ENCODE results near the gene ATP1A4. TPM values are rescaled to one million over a fixed set of nuclear protein-coding genes. Genes with fewer than 3 reads are reported as not detected.

Gene ATP1A4
- total and polyA plus RNA-seq, 2 donors (not counting 1 experiment from before 2014, with no cell fraction given), result not detected

DNA sequence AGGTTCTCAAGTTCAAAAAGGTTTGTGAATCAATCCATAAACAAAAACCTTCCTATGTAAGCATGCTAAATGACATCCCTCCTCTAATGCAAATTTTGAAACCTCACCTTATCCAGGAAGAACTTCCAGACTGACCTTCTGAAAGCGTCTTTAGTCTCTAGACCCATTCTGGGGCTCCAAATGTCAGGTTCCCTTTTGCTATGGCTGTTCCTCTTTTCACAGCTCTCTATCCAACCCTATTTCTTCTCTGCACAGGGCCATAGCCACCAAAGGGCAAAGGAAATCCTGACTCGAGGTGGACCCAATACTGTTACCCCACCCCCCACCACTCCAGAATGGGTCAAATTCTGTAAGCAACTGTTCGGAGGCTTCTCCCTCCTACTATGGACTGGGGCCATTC lies 3.4 kb downstream of the ATP1A4 start:
- no peaks in the 10 kb centered on the region for H4K20me1 ChIP-seq (ENCODE audit: control insufficient read depth, extremely low read depth, insufficient read depth, low read length)
- no peak overlapping the region for H3K4me3 ChIP-seq (replicated peaks in 1 of 4; ENCODE audit: control extremely low read depth in 1 of 4, insufficient read depth in 1 of 4, low read depth in 3 of 4, low read length in 4 of 4)
- no peak for DNase-seq (ENCODE audit: low read depth in 2 of 2)
- no peak overlapping the region for H3K9ac ChIP-seq (ENCODE audit: insufficient read depth, low read length)
- H3K36me3 ChIP-seq (ENCODE audit: control insufficient read depth, insufficient read depth, low read length), result no peaks in the 10 kb centered on the region
- H3K4me2 ChIP-seq (ENCODE audit: extremely low read depth, insufficient read depth, low read length), result no peak overlapping the region
- peaks cover 5% of the 10 kb centered on the region for H3K27me3 ChIP-seq (ENCODE audit: control insufficient read depth, insufficient read depth, low read length)
- no peak overlapping the region for H3K27ac ChIP-seq (ENCODE audit: insufficient read depth, low read length)
- TF ChIP-seq EZH2 (IDR thresholded peaks at IDR 0.05; ENCODE audit: low read length, missing control alignments) (no peak), CTCF (conservative IDR thresholded peaks at IDR 0.05 in 1 of 2, IDR thresholded peaks at IDR 0.05 in 1 of 2; ENCODE audit: low read depth in 1 of 2, low read length in 2 of 2) (no peak)
- no peak overlapping the region for H2AFZ ChIP-seq (ENCODE audit: low read length)
- no peaks in the 10 kb centered on the region for H3K79me2 ChIP-seq (ENCODE audit: control insufficient read depth, insufficient read depth, low read length)
- no peaks in the 10 kb centered on the region for H3K4me1 ChIP-seq (ENCODE audit: control insufficient read depth, extremely low read depth, insufficient read depth, low read length)
- H3K9me3 ChIP-seq (ENCODE audit: control insufficient read depth, insufficient read depth, low read depth, low read length), result no peaks in the 10 kb centered on the region

DNA sequence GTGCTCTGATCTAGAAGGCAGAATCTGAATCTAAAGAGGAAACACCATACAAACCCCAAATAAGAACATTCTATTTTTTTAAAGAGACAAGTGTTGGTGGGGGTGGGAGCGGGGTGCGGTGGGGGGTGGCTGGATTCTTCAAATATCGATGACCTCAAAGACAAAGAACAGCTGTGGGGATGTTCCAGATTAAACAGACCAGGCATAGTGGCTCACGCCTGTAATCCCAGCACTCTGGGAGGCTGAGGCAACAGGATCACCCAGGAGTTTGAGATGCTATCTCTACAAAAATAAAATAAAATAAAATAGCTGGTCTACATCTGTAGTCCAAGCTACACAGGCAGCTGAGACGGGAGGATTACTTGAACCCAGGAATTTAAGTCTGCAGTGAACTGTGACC lies 5.0 kb downstream of the ATP1A4 start:
- H4K20me1 ChIP-seq (ENCODE audit: control insufficient read depth, extremely low read depth, insufficient read depth, low read length), result no peaks in the 10 kb centered on the region
- no peak for TF ChIP-seq CTCF (conservative IDR thresholded peaks at IDR 0.05 in 1 of 2, IDR thresholded peaks at IDR 0.05 in 1 of 2; ENCODE audit: low read depth in 1 of 2, low read length in 2 of 2)
- H3K27me3 ChIP-seq (ENCODE audit: control insufficient read depth, insufficient read depth, low read length), result peaks cover 8% of the 10 kb centered on the region
- DNase-seq (ENCODE audit: low read depth in 2 of 2), result no peak
- H3K79me2 ChIP-seq (ENCODE audit: control insufficient read depth, insufficient read depth, low read length), result no peaks in the 10 kb centered on the region
- no peak overlapping the region for H3K4me2 ChIP-seq (ENCODE audit: extremely low read depth, insufficient read depth, low read length)
- H3K4me1 ChIP-seq (ENCODE audit: control insufficient read depth, extremely low read depth, insufficient read depth, low read length), result no peaks in the 10 kb centered on the region
- no peak overlapping the region for H2AFZ ChIP-seq (ENCODE audit: low read length)
- no peak overlapping the region for H3K4me3 ChIP-seq (replicated peaks in 1 of 4; ENCODE audit: control extremely low read depth in 1 of 4, insufficient read depth in 1 of 4, low read depth in 3 of 4, low read length in 4 of 4)
- H3K36me3 ChIP-seq (ENCODE audit: control insufficient read depth, insufficient read depth, low read length), result no peaks in the 10 kb centered on the region
- H3K27ac ChIP-seq (ENCODE audit: insufficient read depth, low read length), result no peak overlapping the region
- H3K9ac ChIP-seq (ENCODE audit: insufficient read depth, low read length), result no peak overlapping the region
- H3K9me3 ChIP-seq (ENCODE audit: control insufficient read depth, insufficient read depth, low read depth, low read length), result no peaks in the 10 kb centered on the region

DNA sequence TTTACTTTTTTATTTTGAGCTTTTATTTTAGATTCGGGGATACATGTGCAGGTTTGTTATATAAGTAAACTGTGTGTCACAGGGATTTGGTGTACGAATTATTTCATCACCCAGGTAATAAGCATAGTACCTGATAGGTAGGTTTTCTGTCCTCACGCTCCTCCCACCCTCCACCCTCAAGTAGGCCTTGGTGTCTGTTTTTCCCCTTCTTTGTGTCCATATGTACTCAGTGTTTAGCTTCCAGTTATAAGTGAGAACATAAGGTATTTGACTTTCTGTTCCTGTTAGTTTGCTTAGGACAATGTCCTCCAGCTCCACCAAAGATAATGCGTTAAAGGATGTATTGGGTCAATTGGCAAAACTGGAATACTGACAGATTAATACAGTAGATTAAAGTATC lies 5.8 kb downstream of the ATP1A4 start:
- no peaks in the 10 kb centered on the region for H3K79me2 ChIP-seq (ENCODE audit: control insufficient read depth, insufficient read depth, low read length)
- H3K4me2 ChIP-seq (ENCODE audit: extremely low read depth, insufficient read depth, low read length), result no peak overlapping the region
- DNase-seq (ENCODE audit: low read depth in 2 of 2), result no peak
- H3K27ac ChIP-seq (ENCODE audit: insufficient read depth, low read length), result no peak overlapping the region
- H3K27me3 ChIP-seq (ENCODE audit: control insufficient read depth, insufficient read depth, low read length), result peaks cover 8% of the 10 kb centered on the region
- TF ChIP-seq CTCF (conservative IDR thresholded peaks at IDR 0.05 in 1 of 2, IDR thresholded peaks at IDR 0.05 in 1 of 2; ENCODE audit: low read depth in 1 of 2, low read length in 2 of 2) (no peak), EZH2 (IDR thresholded peaks at IDR 0.05; ENCODE audit: low read length, missing control alignments) (no peak)
- no peak overlapping the region for H3K9ac ChIP-seq (ENCODE audit: insufficient read depth, low read length)
- no peaks in the 10 kb centered on the region for H4K20me1 ChIP-seq (ENCODE audit: control insufficient read depth, extremely low read depth, insufficient read depth, low read length)
- H2AFZ ChIP-seq (ENCODE audit: low read length), result no peak overlapping the region
- no peak overlapping the region for H3K4me3 ChIP-seq (replicated peaks in 1 of 4; ENCODE audit: control extremely low read depth in 1 of 4, insufficient read depth in 1 of 4, low read depth in 3 of 4, low read length in 4 of 4)
- H3K4me1 ChIP-seq (ENCODE audit: control insufficient read depth, extremely low read depth, insufficient read depth, low read length), result no peaks in the 10 kb centered on the region
- H3K36me3 ChIP-seq (ENCODE audit: control insufficient read depth, insufficient read depth, low read length), result no peaks in the 10 kb centered on the region
- no peaks in the 10 kb centered on the region for H3K9me3 ChIP-seq (ENCODE audit: control insufficient read depth, insufficient read depth, low read depth, low read length)

All from fibroblast of lung (primary cell).